ENCODE results near the gene SPOCK2. TPM values are rescaled to one million over a fixed set of nuclear protein-coding genes. Genes with fewer than 3 reads are reported as not detected.
"Not testable (repeated sequence)": the region's sequence is repeated elsewhere in the genome, so short reads cannot be mapped to it uniquely, and the experiment has no call there.

SPOCK2 gene, protein sequence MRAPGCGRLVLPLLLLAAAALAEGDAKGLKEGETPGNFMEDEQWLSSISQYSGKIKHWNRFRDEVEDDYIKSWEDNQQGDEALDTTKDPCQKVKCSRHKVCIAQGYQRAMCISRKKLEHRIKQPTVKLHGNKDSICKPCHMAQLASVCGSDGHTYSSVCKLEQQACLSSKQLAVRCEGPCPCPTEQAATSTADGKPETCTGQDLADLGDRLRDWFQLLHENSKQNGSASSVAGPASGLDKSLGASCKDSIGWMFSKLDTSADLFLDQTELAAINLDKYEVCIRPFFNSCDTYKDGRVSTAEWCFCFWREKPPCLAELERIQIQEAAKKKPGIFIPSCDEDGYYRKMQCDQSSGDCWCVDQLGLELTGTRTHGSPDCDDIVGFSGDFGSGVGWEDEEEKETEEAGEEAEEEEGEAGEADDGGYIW
- 10 to 100 TPM in 1 of 4 donors, 1 to 10 TPM in 3; 4.9 to 10.9 (median 6.9) TPM for total RNA-seq
- 12.8 TPM for polyA plus RNA-seq
- long read RNA-seq, donor 1, partial matches to known transcripts = 3 of 30 reads
- long read RNA-seq, donor 1, other reads (novel, unspliced or antisense) = 26 of 30 reads
- long read RNA-seq, donor 2, partial matches to known transcripts = 0 of 4 reads
- long read RNA-seq, donor 2, other reads (novel, unspliced or antisense) = 4 of 4 reads
- long read RNA-seq, donor 3, partial matches to known transcripts = 2 of 21 reads
- long read RNA-seq, donor 3, other reads (novel, unspliced or antisense) = 18 of 21 reads
- long read RNA-seq, donor 4, partial matches to known transcripts = 6 of 12 reads
- long read RNA-seq, donor 4, other reads (novel, unspliced or antisense) = 6 of 12 reads

DNA sequence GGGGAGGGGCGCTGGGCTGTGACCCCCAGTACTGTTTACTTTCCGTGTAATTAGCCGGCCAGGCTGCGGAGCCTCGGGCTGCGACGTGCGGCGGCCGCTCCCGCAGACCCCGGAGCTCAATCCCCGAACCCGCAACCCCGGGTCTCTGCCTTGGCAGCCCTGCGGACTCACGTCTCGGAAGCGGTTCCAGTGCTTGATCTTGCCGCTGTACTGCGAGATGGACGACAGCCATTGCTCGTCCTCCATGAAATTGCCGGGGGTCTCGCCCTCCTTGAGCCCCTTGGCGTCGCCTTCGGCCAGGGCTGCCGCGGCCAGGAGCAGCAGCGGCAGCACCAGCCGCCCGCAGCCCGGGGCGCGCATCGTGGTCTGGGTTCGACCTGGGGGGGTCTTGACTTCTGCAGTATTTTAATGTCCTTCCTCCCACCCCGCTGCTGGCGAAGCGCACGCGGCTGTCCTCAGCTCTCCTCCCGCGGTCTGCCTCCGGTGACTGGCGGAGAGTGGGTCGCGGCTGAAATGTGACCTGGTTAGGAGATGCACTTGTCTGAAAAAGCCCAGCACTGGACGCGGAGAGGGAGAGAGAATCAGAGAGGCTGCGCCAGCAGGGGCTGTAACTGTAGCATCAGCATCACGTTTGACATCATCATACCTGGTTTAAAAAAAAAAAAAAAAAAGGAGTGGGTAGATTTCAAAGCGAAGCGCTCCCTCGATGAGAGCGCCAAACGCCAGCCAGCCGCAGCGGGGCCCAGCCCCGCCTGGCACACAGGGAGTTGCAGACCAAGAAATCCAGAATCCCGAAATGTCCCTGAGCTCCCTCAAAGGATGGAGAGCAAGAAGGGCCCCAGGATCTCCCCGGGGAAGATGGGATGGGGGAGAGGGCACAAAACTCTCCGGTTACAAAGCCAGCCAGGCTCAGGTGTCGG lies at the start of gene SPOCK2:
Gene SPOCK2 (minus strand): TSS at position 583 of the 920 bp plus-strand sequence. CDS start 223 bp downstream, at position 360.
- ATAC-seq = peak; percentile 22 to 37
- Histone ChIP-seq H3K4me3 (ENCODE audit: low read length) (peak within 1 kb of the TSS; percentile 73), H3K4me1 (ENCODE audit: control insufficient read depth, insufficient read depth, low read length) (no peaks in the 10 kb centered on the region), H3K27me3 (ENCODE audit: control insufficient read depth, insufficient read depth) (no peaks in the 10 kb centered on the region), H3K27ac (ENCODE audit: low read length) (peak within 1 kb of the TSS; percentile 9), H3K9me3 (ENCODE audit: control insufficient read depth, low read length) (no peaks in the 10 kb centered on the region)
- DNase-seq = peak in 2 of 3 donors; percentile 71 to 75
- intact Hi-C loops (cut with DNase I) = no loop called here
- WGBS = 5% methylated on average over 65 of the region's 65 CpGs

GRCh38 chr10:72137583-72137982 lies 49.2 kb upstream of the SPOCK2 start:
- intact Hi-C loops (cut with DNase I) = loop anchor here in 2 of 4 donors (10.0 kb wide), 3 partner anchors 67 to 197 kb away; no protein-coding TSS in a partner anchor
- H3K4me3 ChIP-seq (ENCODE audit: low read length) = no peak overlapping the region
- 97% methylated on average over 7 of the region's 7 CpGs for WGBS
- H3K9me3 ChIP-seq (ENCODE audit: control insufficient read depth, low read length) = no peaks in the 10 kb centered on the region
- no peak overlapping the region for H3K27ac ChIP-seq (ENCODE audit: low read length)
- H3K27me3 ChIP-seq (ENCODE audit: control insufficient read depth, insufficient read depth) = no peaks in the 10 kb centered on the region
- no peaks in the 10 kb centered on the region for H3K4me1 ChIP-seq (ENCODE audit: control insufficient read depth, insufficient read depth, low read length)
- ATAC-seq (no peak), DNase-seq (no peak)

DNA sequence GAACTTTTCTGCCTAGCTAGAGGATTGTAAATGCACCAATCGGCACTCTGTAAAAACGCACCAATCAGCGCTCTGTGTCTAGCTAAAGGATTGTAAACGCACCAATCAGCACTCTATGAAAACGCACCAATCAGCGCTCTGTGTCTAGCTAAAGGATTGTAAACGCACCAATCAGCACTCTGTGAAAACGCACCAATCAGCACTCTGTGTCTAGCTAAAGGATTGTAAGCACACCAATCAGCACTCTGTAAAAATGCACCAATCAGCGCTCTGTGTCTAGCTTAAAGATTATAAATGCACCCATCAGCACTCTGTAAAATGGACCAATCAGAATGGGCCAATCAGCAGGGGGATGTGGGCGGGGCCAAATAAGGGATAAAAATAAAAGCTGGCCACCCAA lies 47.9 kb upstream of the SPOCK2 start:
- not testable (repeated sequence) for H3K4me1 ChIP-seq (ENCODE audit: control insufficient read depth, insufficient read depth, low read length); H3K27ac ChIP-seq (ENCODE audit: low read length); H3K27me3 ChIP-seq (ENCODE audit: control insufficient read depth, insufficient read depth); H3K9me3 ChIP-seq (ENCODE audit: control insufficient read depth, low read length); DNase-seq; H3K4me3 ChIP-seq (ENCODE audit: low read length); ATAC-seq
- intact Hi-C loops (cut with DNase I) = loop anchor here in 2 of 4 donors (10.0 kb wide), 3 partner anchors 69 to 199 kb away; no protein-coding TSS in a partner anchor
- WGBS = 97% methylated on average over 10 of the region's 10 CpGs

DNA sequence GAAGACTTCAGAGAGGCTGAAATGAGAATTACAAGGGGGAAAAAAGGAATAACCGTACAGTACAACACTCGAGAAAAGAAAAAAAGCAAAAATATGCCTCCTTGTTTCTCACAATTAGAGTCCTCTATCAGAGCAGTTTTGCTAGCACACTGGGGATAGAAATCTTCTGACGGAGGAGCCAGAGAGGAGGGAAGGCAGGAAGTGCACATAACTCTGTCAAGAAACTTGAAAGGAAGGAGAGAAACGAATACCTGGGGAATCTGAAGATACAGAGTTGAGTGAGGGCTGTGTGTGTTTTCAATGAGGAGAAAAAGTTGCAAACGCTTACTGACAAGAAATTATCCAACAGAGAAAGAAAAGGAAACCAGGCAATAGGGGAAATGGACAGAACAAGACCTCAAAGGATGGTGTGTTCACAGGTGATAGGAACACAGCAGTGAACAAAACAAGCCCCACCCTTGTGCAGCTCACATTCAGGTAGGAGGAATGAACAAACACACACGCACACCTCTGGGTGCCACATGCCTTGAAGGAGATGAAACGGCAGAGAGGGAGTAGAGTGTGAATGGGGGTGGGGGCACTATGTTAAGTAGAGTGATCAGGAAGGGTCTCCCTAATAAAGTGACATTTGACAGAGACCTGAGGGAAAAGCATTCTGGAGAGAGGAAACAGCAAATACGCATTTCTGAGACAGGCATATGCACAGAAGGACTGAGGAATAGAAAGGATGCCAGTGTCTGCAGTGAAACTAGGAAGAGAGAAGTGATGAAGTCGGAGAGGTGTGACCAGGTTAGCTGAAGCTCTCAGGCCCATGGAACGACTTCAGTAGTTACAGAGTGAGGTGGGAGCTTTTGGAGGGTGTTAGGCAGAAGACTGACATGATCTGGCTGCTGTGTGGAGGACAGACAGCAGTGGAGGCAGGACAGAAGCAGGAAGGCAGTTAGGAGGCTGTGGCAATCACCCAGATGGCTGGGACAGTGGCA lies 46.7 kb upstream of the SPOCK2 start:
- no peak overlapping the region for H3K27ac ChIP-seq (ENCODE audit: low read length)
- DNase-seq (no peak), ATAC-seq (no peak)
- 74% methylated on average over 10 of the region's 10 CpGs for WGBS
- intact Hi-C loops (cut with DNase I) = loop anchor here in 3 of 4 donors (5.0 to 10.0 kb wide), 4 partner anchors 70 to 202 kb away; no protein-coding TSS in a partner anchor
- H3K9me3 ChIP-seq (ENCODE audit: control insufficient read depth, low read length) = no peaks in the 10 kb centered on the region
- no peaks in the 10 kb centered on the region for H3K4me1 ChIP-seq (ENCODE audit: control insufficient read depth, insufficient read depth, low read length)
- no peaks in the 10 kb centered on the region for H3K27me3 ChIP-seq (ENCODE audit: control insufficient read depth, insufficient read depth)
- H3K4me3 ChIP-seq (ENCODE audit: low read length) = no peak overlapping the region

DNA sequence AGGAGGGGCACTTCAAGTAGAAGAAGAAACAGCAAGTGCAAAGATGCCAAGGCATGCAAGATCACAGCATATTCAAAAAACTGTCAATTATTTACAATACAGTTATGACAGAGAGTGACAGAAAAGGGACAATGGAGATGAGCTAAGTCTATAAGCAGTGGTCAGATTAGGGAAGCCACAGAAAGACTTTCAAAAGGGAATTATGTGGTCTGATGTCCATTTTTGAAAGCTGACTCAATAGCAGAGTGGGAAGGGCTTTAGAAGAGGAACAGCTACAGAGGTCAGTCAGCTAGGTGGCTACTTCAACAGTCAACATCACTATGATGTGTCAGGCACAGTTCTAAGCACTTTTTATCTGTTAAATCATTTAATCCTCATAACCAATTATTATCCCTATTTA lies 45.2 kb upstream of the SPOCK2 start:
- no peak overlapping the region for H3K4me3 ChIP-seq (ENCODE audit: low read length)
- no peak for DNase-seq
- no peaks in the 10 kb centered on the region for H3K9me3 ChIP-seq (ENCODE audit: control insufficient read depth, low read length)
- no peak overlapping the region for H3K27ac ChIP-seq (ENCODE audit: low read length)
- intact Hi-C loops (cut with DNase I) = loop anchor here in 3 of 4 donors (5.0 to 10.0 kb wide), 4 partner anchors 71 to 204 kb away; no protein-coding TSS in a partner anchor
- H3K4me1 ChIP-seq (ENCODE audit: control insufficient read depth, insufficient read depth, low read length) = no peaks in the 10 kb centered on the region
- H3K27me3 ChIP-seq (ENCODE audit: control insufficient read depth, insufficient read depth) = no peaks in the 10 kb centered on the region
- peak in 1 of 2 donors; percentile 59 for ATAC-seq

- WGBS = 86% methylated on average over 4 of the region's 4 CpGs
- no peak overlapping the region for H3K27ac ChIP-seq (ENCODE audit: low read length)
- H3K27me3 ChIP-seq (ENCODE audit: control insufficient read depth, insufficient read depth) = no peaks in the 10 kb centered on the region
- no peaks in the 10 kb centered on the region for H3K9me3 ChIP-seq (ENCODE audit: control insufficient read depth, low read length)
- intact Hi-C loops (cut with DNase I) = loop anchor here in 3 of 4 donors (5.0 to 10.0 kb wide), 4 partner anchors 72 to 204 kb away; no protein-coding TSS in a partner anchor
- DNase-seq (no peak), ATAC-seq (no peak)
- no peak overlapping the region for H3K4me3 ChIP-seq (ENCODE audit: low read length)
- no peaks in the 10 kb centered on the region for H3K4me1 ChIP-seq (ENCODE audit: control insufficient read depth, insufficient read depth, low read length)
Measured at GRCh38 chr10:72132854-72133253, 44.5 kb upstream of the SPOCK2 start.

DNA sequence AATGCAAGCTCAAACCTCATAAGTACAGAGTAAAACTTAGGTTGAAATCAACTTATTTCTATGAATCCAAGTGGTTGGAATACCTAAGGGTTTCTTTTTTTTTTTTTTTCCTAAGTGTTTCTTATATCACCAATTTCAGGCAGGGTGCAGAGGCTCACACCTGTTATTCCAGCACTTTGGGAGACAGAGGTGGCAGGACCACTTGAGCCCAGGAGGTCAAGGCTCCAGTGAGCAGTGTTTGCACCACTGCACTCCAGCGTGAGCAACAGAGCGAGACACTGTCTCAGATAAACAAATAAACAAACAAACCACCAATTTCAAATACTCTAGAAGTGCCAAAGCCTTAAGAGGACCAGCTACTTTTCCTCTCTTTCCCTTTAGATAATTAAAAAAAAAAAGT lies 39.2 kb upstream of the SPOCK2 start:
- H3K27ac ChIP-seq (ENCODE audit: low read length) = no peak overlapping the region
- no peak for DNase-seq
- no peaks in the 10 kb centered on the region for H3K9me3 ChIP-seq (ENCODE audit: control insufficient read depth, low read length)
- H3K4me3 ChIP-seq (ENCODE audit: low read length) = no peak overlapping the region
- H3K4me1 ChIP-seq (ENCODE audit: control insufficient read depth, insufficient read depth, low read length) = no peaks in the 10 kb centered on the region
- ATAC-seq = no peak
- intact Hi-C loops (cut with DNase I) = loop anchor here in 3 of 4 donors (10.0 kb wide), 2 partner anchors 97 to 207 kb away; no protein-coding TSS in a partner anchor
- 96% methylated on average over 2 of the region's 2 CpGs for WGBS
- H3K27me3 ChIP-seq (ENCODE audit: control insufficient read depth, insufficient read depth) = no peaks in the 10 kb centered on the region

DNA sequence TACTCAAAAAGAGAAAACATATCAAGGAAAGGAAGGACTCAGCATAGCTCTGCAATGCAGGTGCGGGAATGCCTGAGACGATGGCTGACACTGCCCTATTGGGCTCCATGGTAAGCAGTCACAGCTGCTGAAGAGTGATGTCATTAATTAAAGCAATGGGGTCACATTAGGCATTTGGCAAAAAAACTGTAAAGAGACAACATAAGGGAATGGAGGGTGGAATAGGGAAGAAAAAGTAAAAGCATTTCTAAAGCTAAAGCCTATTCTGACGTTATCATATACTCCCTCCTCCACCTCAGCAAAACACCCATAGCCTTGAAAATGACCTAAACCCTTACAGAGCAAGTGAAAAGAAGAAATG lies 38.5 kb upstream of the SPOCK2 start:
- H3K4me3 ChIP-seq (ENCODE audit: low read length) = no peak overlapping the region
- ATAC-seq (no peak), DNase-seq (no peak)
- H3K4me1 ChIP-seq (ENCODE audit: control insufficient read depth, insufficient read depth, low read length) = no peaks in the 10 kb centered on the region
- no peak overlapping the region for H3K27ac ChIP-seq (ENCODE audit: low read length)
- no peaks in the 10 kb centered on the region for H3K27me3 ChIP-seq (ENCODE audit: control insufficient read depth, insufficient read depth)
- intact Hi-C loops (cut with DNase I) = loop anchor here in 3 of 4 donors (10.0 kb wide), 2 partner anchors 98 to 208 kb away; no protein-coding TSS in a partner anchor
- no peaks in the 10 kb centered on the region for H3K9me3 ChIP-seq (ENCODE audit: control insufficient read depth, low read length)
- WGBS = 96% methylated on average over 3 of the region's 3 CpGs

GRCh38 chr10:72126184-72126871 lies 38.0 kb upstream of the SPOCK2 start:
- WGBS = 93% methylated on average over 3 of the region's 3 CpGs
- H3K4me1 ChIP-seq (ENCODE audit: control insufficient read depth, insufficient read depth, low read length) = no peaks in the 10 kb centered on the region
- H3K27ac ChIP-seq (ENCODE audit: low read length) = no peak overlapping the region
- no peak for DNase-seq
- H3K4me3 ChIP-seq (ENCODE audit: low read length) = no peak overlapping the region
- no peaks in the 10 kb centered on the region for H3K27me3 ChIP-seq (ENCODE audit: control insufficient read depth, insufficient read depth)
- ATAC-seq = peak; percentile 28 to 37
- no peaks in the 10 kb centered on the region for H3K9me3 ChIP-seq (ENCODE audit: control insufficient read depth, low read length)
- intact Hi-C loops (cut with DNase I) = loop anchor here in 3 of 4 donors (10.0 kb wide), 2 partner anchors 98 to 208 kb away; no protein-coding TSS in a partner anchor
